ENCODE measurements around the gene HES2.
"Not testable (repeated sequence)": the region's sequence is repeated elsewhere in the genome, so short reads cannot be mapped to it uniquely, and the experiment has no call there.

Gene HES2

DNA sequence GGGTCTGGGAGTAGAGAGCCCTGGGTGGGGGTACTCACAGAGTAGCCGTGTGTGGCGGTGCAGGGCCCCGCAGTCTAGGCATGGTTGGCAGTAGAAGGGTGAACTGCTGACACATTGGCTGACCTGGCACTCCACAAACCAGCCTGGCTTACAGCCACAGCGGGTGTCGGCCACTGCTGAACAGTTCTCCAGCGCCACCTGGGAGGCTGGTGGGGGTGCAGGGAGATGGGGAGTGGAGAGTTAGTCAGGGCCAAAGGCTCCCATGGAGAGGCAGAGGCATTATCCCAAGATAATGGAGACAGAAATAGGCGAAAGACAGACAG is 44.8 kb upstream of the HES2 start:
- no peak for FAIRE-seq
- TF ChIP-seq TAF1 (IDR thresholded peaks at IDR 0.05; ENCODE audit: low read depth, low read length) (no peak), POLR2A (IDR thresholded peaks at IDR 0.05; ENCODE audit: low read depth, low read length) (no peak), POU2F2 (IDR thresholded peaks at IDR 0.05; ENCODE audit: low read depth, low read length) (no peak), PAX5 (IDR thresholded peaks at IDR 0.05; ENCODE audit: insufficient read depth, low read length, severe bottlenecking) (no peak), SPI1 (IDR thresholded peaks at IDR 0.05; ENCODE audit: low read depth, low read length) (no peak), POLR2AphosphoS5 (IDR thresholded peaks at IDR 0.05; ENCODE audit: low read depth, low read length) (no peak)
- no peak for DNase-seq (ENCODE audit: insufficient read length, low spot score)

DNA sequence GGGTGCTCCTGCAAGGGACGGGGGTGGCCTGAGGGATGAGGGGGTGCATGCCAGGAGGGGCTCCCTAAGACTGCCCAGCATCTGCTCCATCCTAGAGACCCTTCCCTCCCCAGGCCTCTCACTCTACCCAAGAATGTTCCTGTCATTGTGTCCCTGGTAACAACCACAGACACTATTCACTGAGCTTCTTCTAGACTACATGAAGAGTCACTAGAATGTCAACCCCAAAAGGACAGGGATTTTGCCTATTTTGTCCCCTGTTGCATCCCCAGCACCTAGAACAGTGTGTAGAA is 43.3 kb upstream of the HES2 start:
- TF ChIP-seq POLR2AphosphoS5 (IDR thresholded peaks at IDR 0.05; ENCODE audit: low read depth, low read length) = no peak
- no peak for TF ChIP-seq POLR2A (IDR thresholded peaks at IDR 0.05; ENCODE audit: low read depth, low read length)
- no peak for TF ChIP-seq PAX5 (IDR thresholded peaks at IDR 0.05; ENCODE audit: insufficient read depth, low read length, severe bottlenecking)
- TF ChIP-seq POU2F2 (IDR thresholded peaks at IDR 0.05; ENCODE audit: low read depth, low read length) = no peak
- TF ChIP-seq SPI1 (IDR thresholded peaks at IDR 0.05; ENCODE audit: low read depth, low read length) = no peak
- TF ChIP-seq TAF1 (IDR thresholded peaks at IDR 0.05; ENCODE audit: low read depth, low read length) = no peak
- no peak for FAIRE-seq

DNA sequence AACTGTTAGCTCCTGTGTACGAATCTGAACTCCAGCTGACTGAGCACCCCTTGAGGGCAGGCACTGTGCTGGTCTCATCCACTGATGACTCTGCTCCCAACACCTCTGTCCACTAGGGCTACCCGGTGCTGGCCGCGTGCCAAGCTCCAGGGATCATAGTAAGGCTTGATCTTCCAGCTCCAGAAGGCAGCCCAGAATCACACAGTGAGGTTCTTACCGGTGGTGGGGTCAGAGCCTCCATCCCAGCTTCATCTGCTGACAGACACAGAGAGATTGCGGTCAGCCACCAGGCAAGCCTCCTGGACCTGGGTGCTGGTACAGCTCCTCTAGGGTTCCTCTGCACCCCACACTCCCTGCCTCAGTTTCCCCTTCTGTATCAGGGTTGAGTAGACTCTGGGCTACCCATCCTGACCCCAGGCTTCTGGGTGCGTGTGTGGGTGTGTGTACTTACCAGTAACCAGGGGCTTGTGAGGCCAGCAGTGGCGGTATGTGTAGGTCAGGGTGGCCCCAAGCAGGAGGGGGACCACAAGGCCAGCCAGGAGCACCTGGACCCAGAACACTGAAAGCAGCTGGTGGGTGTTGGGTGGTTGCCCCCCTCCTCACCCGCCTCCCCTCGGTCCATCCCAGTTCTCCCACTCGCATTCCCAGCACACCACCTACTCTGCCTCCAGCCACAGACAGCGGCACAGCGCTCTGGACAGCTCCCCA is 42.8 kb upstream of the HES2 start:
- TF ChIP-seq POLR2A (IDR thresholded peaks at IDR 0.05; ENCODE audit: low read depth, low read length) = no peak
- TF ChIP-seq TAF1 (IDR thresholded peaks at IDR 0.05; ENCODE audit: low read depth, low read length) = no peak
- DNase-seq (ENCODE audit: insufficient read length, low spot score) (no peak), FAIRE-seq (no peak)

More for the DNA sequence above, 43.3 kb upstream of the HES2 start:
- no peak for DNase-seq (ENCODE audit: insufficient read length, low spot score)

DNA sequence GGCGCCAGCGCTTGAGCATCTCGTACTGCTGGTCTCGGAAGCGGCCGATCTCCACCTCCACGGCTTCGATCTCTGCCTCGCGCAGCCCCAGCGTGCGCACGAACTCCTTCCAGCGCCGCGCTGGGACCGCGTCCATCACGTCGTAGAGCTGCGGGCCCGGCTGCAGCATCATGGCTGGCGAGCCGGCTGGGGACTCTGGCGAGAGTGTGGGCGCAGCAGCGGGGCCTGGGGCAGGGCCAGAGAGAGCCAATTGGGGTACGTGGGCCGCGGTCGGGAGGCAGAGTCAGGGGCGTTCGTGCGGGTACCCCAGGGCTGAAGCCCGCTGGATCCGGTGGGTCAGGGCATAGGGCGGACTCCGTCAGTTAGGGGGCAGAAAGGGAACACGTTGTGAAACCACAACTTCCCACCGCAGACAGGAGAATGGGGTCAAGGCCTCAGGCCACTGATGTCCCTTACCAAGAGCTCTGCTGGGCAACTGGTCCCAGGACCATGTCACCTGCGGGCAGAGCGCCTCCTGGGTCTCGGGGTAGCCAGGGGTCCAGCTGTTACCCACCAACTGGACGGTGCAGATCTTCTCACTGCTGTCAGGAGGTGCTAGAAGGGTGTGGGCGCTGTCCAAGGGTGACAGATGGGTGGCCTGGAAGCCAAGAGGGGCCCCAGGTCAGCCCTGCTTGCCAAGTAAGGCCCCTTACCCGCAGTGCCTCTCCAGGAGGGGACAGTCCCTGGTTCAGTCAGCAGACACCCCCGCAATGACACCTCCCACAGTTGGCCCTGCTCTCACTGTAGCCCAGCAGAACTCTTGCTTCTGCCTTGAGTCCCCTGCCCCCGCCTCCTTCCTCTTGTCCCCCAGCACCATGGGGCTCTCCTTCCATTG is 42.1 kb upstream of the HES2 start:
- no peak for DNase-seq (ENCODE audit: insufficient read length, low spot score)
- FAIRE-seq = no peak
- no peak for TF ChIP-seq POLR2AphosphoS5 (IDR thresholded peaks at IDR 0.05; ENCODE audit: low read depth, low read length)
- no peak for TF ChIP-seq TAF1 (IDR thresholded peaks at IDR 0.05; ENCODE audit: low read depth, low read length)
- TF ChIP-seq POLR2A (IDR thresholded peaks at IDR 0.05; ENCODE audit: low read depth, low read length) = no peak
- TF ChIP-seq PAX5 (IDR thresholded peaks at IDR 0.05; ENCODE audit: insufficient read depth, low read length, severe bottlenecking) = no peak
- TF ChIP-seq SPI1 (IDR thresholded peaks at IDR 0.05; ENCODE audit: low read depth, low read length) = no peak
- TF ChIP-seq POU2F2 (IDR thresholded peaks at IDR 0.05; ENCODE audit: low read depth, low read length) = no peak

GRCh38 chr1:6461051-6461530 is 41.4 kb upstream of the HES2 start:
- TF ChIP-seq POLR2A (IDR thresholded peaks at IDR 0.05; ENCODE audit: low read depth, low read length) (no peak), TAF1 (IDR thresholded peaks at IDR 0.05; ENCODE audit: low read depth, low read length) (no peak), POU2F2 (IDR thresholded peaks at IDR 0.05; ENCODE audit: low read depth, low read length) (no peak)
- no peak for FAIRE-seq

GRCh38 chr1:6460301-6461050 is 40.8 kb upstream of the HES2 start:
- FAIRE-seq (peak; percentile 43), DNase-seq (ENCODE audit: insufficient read length, low spot score) (peak; percentile 72)
- no peak for TF ChIP-seq SPI1 (IDR thresholded peaks at IDR 0.05; ENCODE audit: low read depth, low read length)
- TF ChIP-seq POU2F2 (IDR thresholded peaks at IDR 0.05; ENCODE audit: low read depth, low read length) = peak; percentile 91; the same call in 1 of the 2 replicates

More at GRCh38 chr1:6461051-6461530, 41.4 kb upstream of the HES2 start:
- DNase-seq (ENCODE audit: insufficient read length, low spot score) = no peak

- DNase-seq (ENCODE audit: insufficient read length, low spot score) (no peak), FAIRE-seq (peak; percentile 9)
- TF ChIP-seq SPI1 (IDR thresholded peaks at IDR 0.05; ENCODE audit: low read depth, low read length) (no peak), POLR2AphosphoS5 (IDR thresholded peaks at IDR 0.05; ENCODE audit: low read depth, low read length) (no peak), TAF1 (IDR thresholded peaks at IDR 0.05; ENCODE audit: low read depth, low read length) (no peak), POLR2A (IDR thresholded peaks at IDR 0.05; ENCODE audit: low read depth, low read length) (no peak), POU2F2 (IDR thresholded peaks at IDR 0.05; ENCODE audit: low read depth, low read length) (no peak), PAX5 (IDR thresholded peaks at IDR 0.05; ENCODE audit: insufficient read depth, low read length, severe bottlenecking) (no peak)
These were observed 40.1 kb upstream of the HES2 start for GRCh38 chr1:6459850-6460265.

DNA sequence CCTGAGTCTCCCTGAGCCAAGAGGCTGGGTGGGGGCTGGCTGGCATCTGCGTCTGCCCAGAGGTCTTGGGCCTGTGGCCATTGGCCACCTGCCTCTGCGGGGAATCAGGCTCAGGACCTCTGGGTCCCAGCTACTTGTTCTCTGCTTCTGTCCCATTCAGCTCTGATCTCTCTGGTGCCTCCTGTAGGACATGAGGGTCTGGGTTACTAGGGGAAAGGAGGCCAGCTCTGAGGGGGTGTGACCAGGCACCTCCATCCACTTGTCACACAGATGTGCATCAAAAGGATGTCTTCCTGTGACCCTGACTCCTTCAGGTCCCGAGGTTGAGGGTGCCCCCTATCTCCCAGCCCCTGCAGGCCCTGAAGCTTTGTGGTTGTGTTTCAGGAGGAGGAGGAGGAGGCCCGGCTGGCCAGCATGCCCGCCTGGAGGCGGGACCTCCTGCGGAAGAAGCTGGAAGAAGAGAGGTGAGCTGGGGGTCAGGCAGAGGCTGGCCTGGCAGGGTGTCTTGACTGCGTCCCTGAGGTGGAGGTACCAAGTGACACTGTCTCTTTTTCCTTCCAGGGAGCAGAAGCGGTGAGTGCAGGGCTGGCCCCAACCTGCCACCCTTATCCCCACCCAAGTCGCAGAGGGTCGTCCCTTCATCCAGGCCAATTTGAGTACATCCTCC is 37.2 kb upstream of the HES2 start:
- DNase-seq (ENCODE audit: insufficient read length, low spot score) (no peak), FAIRE-seq (no peak)
- TF ChIP-seq PAX5 (IDR thresholded peaks at IDR 0.05; ENCODE audit: insufficient read depth, low read length, severe bottlenecking) (no peak), SPI1 (IDR thresholded peaks at IDR 0.05; ENCODE audit: low read depth, low read length) (no peak), TAF1 (IDR thresholded peaks at IDR 0.05; ENCODE audit: low read depth, low read length) (no peak), POLR2AphosphoS5 (IDR thresholded peaks at IDR 0.05; ENCODE audit: low read depth, low read length) (no peak), POU2F2 (IDR thresholded peaks at IDR 0.05; ENCODE audit: low read depth, low read length) (no peak), POLR2A (IDR thresholded peaks at IDR 0.05; ENCODE audit: low read depth, low read length) (no peak)

- not testable (repeated sequence) for DNase-seq (ENCODE audit: insufficient read length, low spot score); FAIRE-seq
These were observed 36.2 kb upstream of the HES2 start for GRCh38 chr1:6455752-6456520.
